ENCODE data around the gene SLC34A3.

SLC34A3 gene

GRCh38 chr9:137263506-137263905, 32.8 kb downstream of the SLC34A3 start:
- DNase-seq: no peak

- no peak for DNase-seq
Measured at GRCh38 chr9:137264067-137264466, 33.4 kb downstream of the SLC34A3 start.

GRCh38 chr9:137265496-137266161, 34.9 kb downstream of the SLC34A3 start:
- no peak for DNase-seq

- DNase-seq: no peak
Measured at GRCh38 chr9:137266162-137266527, 35.4 kb downstream of the SLC34A3 start.

GRCh38 chr9:137266585-137267453, 36.1 kb downstream of the SLC34A3 start:
- DNase-seq: no peak

- DNase-seq: no peak
Measured at GRCh38 chr9:137267933-137268355, 37.2 kb downstream of the SLC34A3 start.

GRCh38 chr9:137268538-137269201, 38.0 kb downstream of the SLC34A3 start:
- no peak for DNase-seq

- DNase-seq: no peak
Measured at GRCh38 chr9:137269231-137269772, 38.6 kb downstream of the SLC34A3 start.

- DNase-seq: no peak
Measured at GRCh38 chr9:137270929-137271695, 40.4 kb downstream of the SLC34A3 start.

- no peak for DNase-seq
Measured at GRCh38 chr9:137271696-137272076, 41.0 kb downstream of the SLC34A3 start.

GRCh38 chr9:137272241-137273094, 41.8 kb downstream of the SLC34A3 start:
- no peak for DNase-seq

GRCh38 chr9:137273095-137273490, 42.4 kb downstream of the SLC34A3 start:
- no peak for DNase-seq

- no peak for DNase-seq
Measured at GRCh38 chr9:137273611-137274320, 43.1 kb downstream of the SLC34A3 start.

GRCh38 chr9:137275203-137275587, 44.5 kb downstream of the SLC34A3 start:
- no peak for DNase-seq

- DNase-seq: no peak
Measured at GRCh38 chr9:137275588-137276472, 45.1 kb downstream of the SLC34A3 start.

GRCh38 chr9:137276473-137277328, 46.0 kb downstream of the SLC34A3 start:
- no peak for DNase-seq

- DNase-seq: no peak
Measured at GRCh38 chr9:137277329-137278041, 46.8 kb downstream of the SLC34A3 start, which contains the start of gene TOR4A. TSS of gene TOR4A (plus strand) at chr9:137277726. CDS start at chr9:137278690, 964 bp downstream.

GRCh38 chr9:137278061-137278701, 47.5 kb downstream of the SLC34A3 start:
- DNase-seq: no peak
